Brain microvascular endothelial cell (primary cell): ENCODE results near the gene RALGPS1.

ENCODE experiments used
- DNase-seq: peaks from one replicate; pipeline ENCODE4 v3.0.0-alpha.2; 2020
- H3K27ac ChIP-seq: fragments of 250-450 bp; sonication (Bioruptor Pico); 2 replicates; pipeline ENCODE4 v1.5.1; 2020; ENCODE audit warnings: mild to moderate bottlenecking, moderate library complexity
- H3K27me3 ChIP-seq: fragments of 250-450 bp; sonication (Bioruptor Pico); replicated peaks from 2 replicates; pipeline ENCODE4 v1.5.1; 2020; ENCODE audit warnings: mild to moderate bottlenecking
- H3K36me3 ChIP-seq: fragments of 250-450 bp; sonication (Bioruptor Pico); replicated peaks from 2 replicates; pipeline ENCODE4 v1.5.1; 2020; ENCODE audit warnings: mild to moderate bottlenecking
- H3K4me3 ChIP-seq: 2 replicates; pipeline ENCODE4 v1.5.1; 2011; ENCODE audit warnings: low read depth, mild to moderate bottlenecking, control low read depth, low read length, moderate library complexity
- CTCF ChIP-seq: IDR thresholded peaks from 2 replicates; pipeline ENCODE4 v1.5.1; 2011; ENCODE audit warnings: low read depth, mild to moderate bottlenecking, moderate library complexity, low read length, control low read depth, inconsistent platforms; ENCODE audit errors: missing control alignments
- in situ Hi-C: cut with HindIII; loops from 2 replicates; pipeline ENCODE4 v1.10.0; 2017; ENCODE audit warnings: low sequenced_read_pairs, low pct_ligation_motif_present

Gene RALGPS1

GRCh38 chr9:127185181-127185580 is 270.6 kb downstream of the RALGPS1 start:
- in situ Hi-C loops: no loop called here
- Histone ChIP-seq H3K4me3 (no peak overlapping the region), H3K27me3 (no peaks in the 10 kb centered on the region), H3K36me3 (no peaks in the 10 kb centered on the region), H3K27ac (no peak overlapping the region)
- no peak for DNase-seq
- TF ChIP-seq CTCF: no peak

GRCh38 chr9:127185931-127186781 is 271.6 kb downstream of the RALGPS1 start:
- in situ Hi-C loops: no loop called here
- Histone ChIP-seq H3K36me3 (no peaks in the 10 kb centered on the region), H3K27me3 (no peaks in the 10 kb centered on the region), H3K27ac (peak overlapping the region; percentile 39), H3K4me3 (no peak overlapping the region)
- TF ChIP-seq CTCF: no peak
- peak; percentile 45 for DNase-seq

GRCh38 chr9:127186806-127187205 is 272.2 kb downstream of the RALGPS1 start:
- no peak for DNase-seq
- H3K36me3 ChIP-seq: no peaks in the 10 kb centered on the region
- in situ Hi-C loops: no loop called here
- H3K4me3 ChIP-seq: no peak overlapping the region
- H3K27ac ChIP-seq: no peak overlapping the region
- H3K27me3 ChIP-seq: no peaks in the 10 kb centered on the region
- no peak for TF ChIP-seq CTCF

- DNase-seq: peak; percentile 97
- TF ChIP-seq CTCF: no peak
- H3K27me3 ChIP-seq: no peaks in the 10 kb centered on the region
- in situ Hi-C loops: no loop called here
- no peak overlapping the region for H3K4me3 ChIP-seq
- peak overlapping the region; percentile 72 for H3K27ac ChIP-seq
- no peaks in the 10 kb centered on the region for H3K36me3 ChIP-seq
Measured at GRCh38 chr9:127187231-127187956, 272.8 kb downstream of the RALGPS1 start.

- H3K4me3 ChIP-seq: no peak overlapping the region
- in situ Hi-C loops: no loop called here
- H3K36me3 ChIP-seq: no peaks in the 10 kb centered on the region
- DNase-seq: no peak
- no peaks in the 10 kb centered on the region for H3K27me3 ChIP-seq
- peak overlapping the region; percentile 72 for H3K27ac ChIP-seq
- no peak for TF ChIP-seq CTCF
Measured at GRCh38 chr9:127188396-127188795, 273.8 kb downstream of the RALGPS1 start.
